HepG2 (cell line): ENCODE results near the gene RBM14. TPM values are rescaled to one million over a fixed set of nuclear protein-coding genes. Genes with fewer than 3 reads are reported as not detected.

Experiments
- AHR ChIP-seq: IDR thresholded peaks from 2 replicates; pipeline ENCODE4 v1.6.1; 2018; ENCODE audit warnings: missing genetic modification reagents, missing compliant biosample characterization
- ATF3 ChIP-seq: sonication (generic); formaldehyde crosslinking; IDR thresholded peaks from 2 replicates; pipeline ENCODE4 v1.4.0; 2020; ENCODE audit warnings: missing genetic modification reagents
- CBX2 ChIP-seq, 2 experiments: fragments of 200-600 bp in 1 of 2; sonication (generic); formaldehyde crosslinking in 1 of 2; IDR thresholded peaks; 2 replicates each; pipeline versions ENCODE4 v1.7.0 to v1.8.1; 2018 to 2022; ENCODE audit warnings: low read depth in 2 of 2, low read length in 1 of 2, mild to moderate bottlenecking in 1 of 2, missing genetic modification reagents in 1 of 2
- ERF ChIP-seq: IDR thresholded peaks from 2 replicates; pipeline ENCODE4 v1.6.1; 2018; ENCODE audit warnings: missing biosample characterization, missing genetic modification reagents
- FIP1L1 ChIP-seq: fragments of 200-400 bp; formaldehyde crosslinking; IDR thresholded peaks from 2 replicates; pipeline ENCODE4 v1.6.1; 2018; ENCODE audit warnings: low read depth, mild to moderate bottlenecking, low read length, moderate library complexity, borderline replicate concordance; ENCODE audit not compliant: insufficient read depth
- HDAC6 ChIP-seq: fragments of 200-600 bp; sonication (generic); IDR thresholded peaks from 2 replicates; pipeline ENCODE4 v1.7.0; 2017; ENCODE audit warnings: mild to moderate bottlenecking, antibody characterized with exemption, low read length, low read depth
- HOXD1 ChIP-seq: sonication (generic); formaldehyde crosslinking; IDR thresholded peaks from 2 replicates; pipeline ENCODE4 v1.5.0; 2020; ENCODE audit warnings: missing genetic modification reagents
- KDM5B ChIP-seq: sonication (generic); formaldehyde crosslinking; IDR thresholded peaks from 2 replicates; pipeline ENCODE4 v1.4.0; 2020; ENCODE audit warnings: missing genetic modification reagents, mild to moderate bottlenecking, borderline replicate concordance
- MEIS2 ChIP-seq: sonication (generic); formaldehyde crosslinking; IDR thresholded peaks from 2 replicates; pipeline ENCODE4 v1.9.0; 2021; ENCODE audit warnings: mild to moderate bottlenecking, missing genetic modification reagents
- MTF2 ChIP-seq: sonication (generic); formaldehyde crosslinking; IDR thresholded peaks from 2 replicates; pipeline ENCODE4 v1.5.0; 2020; ENCODE audit warnings: missing genetic modification reagents, borderline replicate concordance
- PBX2 ChIP-seq: IDR thresholded peaks from 2 replicates; pipeline ENCODE4 v1.6.1; 2016; ENCODE audit warnings: control low read depth
- PRMT3 ChIP-seq: sonication (generic); formaldehyde crosslinking; IDR thresholded peaks from 2 replicates; pipeline ENCODE4 v1.8.1; 2022; ENCODE audit warnings: low read depth, mild to moderate bottlenecking, moderate library complexity, missing genetic modification reagents, borderline replicate concordance
- REL ChIP-seq: sonication (generic); formaldehyde crosslinking; conservative IDR thresholded peaks from 2 replicates; pipeline ENCODE4 v1.8.0; 2022; ENCODE audit warnings: mild to moderate bottlenecking, missing genetic modification reagents, moderate library complexity
- SRSF1 ChIP-seq: fragments of 200-400 bp; formaldehyde crosslinking; optimal IDR thresholded peaks from 2 replicates; pipeline ENCODE3; 2017; ENCODE audit warnings: mild to moderate bottlenecking, low read depth, low read length, moderate library complexity
- TBX2 ChIP-seq: sonication (generic); formaldehyde crosslinking; IDR thresholded peaks from 2 replicates; pipeline ENCODE4 v1.5.0; 2020; ENCODE audit warnings: missing genetic modification reagents, mild to moderate bottlenecking, borderline replicate concordance
- ZBED4 ChIP-seq: sonication (generic); formaldehyde crosslinking; IDR thresholded peaks from 2 replicates; pipeline ENCODE4 v1.4.0; 2020; ENCODE audit warnings: missing genetic modification reagents, borderline replicate concordance
- ZNF451 ChIP-seq: sonication (generic); formaldehyde crosslinking; IDR thresholded peaks from 2 replicates; pipeline ENCODE4 v1.5.0; 2020; ENCODE audit warnings: mild to moderate bottlenecking, missing genetic modification reagents
- ZNF660 ChIP-seq: sonication (generic); formaldehyde crosslinking; IDR thresholded peaks from 2 replicates; pipeline ENCODE4 v1.5.1; 2020; ENCODE audit warnings: mild to moderate bottlenecking, low read depth, missing genetic modification reagents, borderline replicate concordance
- ZNF678 ChIP-seq: sonication (generic); formaldehyde crosslinking; IDR thresholded peaks from 2 replicates; pipeline ENCODE4 v1.4.0; 2020; ENCODE audit warnings: mild to moderate bottlenecking, missing genetic modification reagents
- ZNF720 ChIP-seq: sonication (generic); formaldehyde crosslinking; IDR thresholded peaks from 2 replicates; pipeline ENCODE4 v1.4.0; 2020; ENCODE audit warnings: missing genetic modification reagents
- ZNF766 ChIP-seq: sonication (generic); formaldehyde crosslinking; IDR thresholded peaks from 2 replicates; pipeline ENCODE4 v1.5.0; 2020; ENCODE audit warnings: missing genetic modification reagents, borderline replicate concordance
- ZNF782 ChIP-seq: sonication (generic); formaldehyde crosslinking; IDR thresholded peaks from 2 replicates; pipeline ENCODE4 v1.4.0; 2020; ENCODE audit warnings: missing genetic modification reagents, mild to moderate bottlenecking, borderline replicate concordance
- polyA plus RNA-seq, 8 experiments: library from polyadenylated mRNA; depleted of rRNA in 3 of 8; stranded (reverse) in 7 of 8; unstranded in 1 of 8; fragments of >200 nt; fragmentation: Illumina TruSeq in 4 of 8; extraction: Trizol in 4 of 8; gene quantifications; 2 replicates each; pipeline versions ENCODE4 v1.2.1 to v1.2.3, GENCODE V29; 2011 to 2016; ENCODE audit warnings: low read depth in 4 of 8, missing spikeins in 1 of 8, mixed read lengths in 1 of 8; ENCODE audit not compliant: insufficient read depth in 1 of 8
- total RNA-seq, 5 experiments: library from RNA; depleted of rRNA; stranded (reverse); fragments of >200 nt; fragmentation: Illumina TruSeq; extraction: Trizol; gene quantifications; 2 replicates each; pipeline ENCODE4 v1.2.3, GENCODE V29; 2016; ENCODE audit warnings: low read depth in 1 of 5

Gene RBM14
- total and polyA plus RNA-seq, 2 of the 13 experiments (the other 11 are each of a cell fraction or from before 2014, with no cell fraction given), result 12.7 to 44.1 TPM

DNA sequence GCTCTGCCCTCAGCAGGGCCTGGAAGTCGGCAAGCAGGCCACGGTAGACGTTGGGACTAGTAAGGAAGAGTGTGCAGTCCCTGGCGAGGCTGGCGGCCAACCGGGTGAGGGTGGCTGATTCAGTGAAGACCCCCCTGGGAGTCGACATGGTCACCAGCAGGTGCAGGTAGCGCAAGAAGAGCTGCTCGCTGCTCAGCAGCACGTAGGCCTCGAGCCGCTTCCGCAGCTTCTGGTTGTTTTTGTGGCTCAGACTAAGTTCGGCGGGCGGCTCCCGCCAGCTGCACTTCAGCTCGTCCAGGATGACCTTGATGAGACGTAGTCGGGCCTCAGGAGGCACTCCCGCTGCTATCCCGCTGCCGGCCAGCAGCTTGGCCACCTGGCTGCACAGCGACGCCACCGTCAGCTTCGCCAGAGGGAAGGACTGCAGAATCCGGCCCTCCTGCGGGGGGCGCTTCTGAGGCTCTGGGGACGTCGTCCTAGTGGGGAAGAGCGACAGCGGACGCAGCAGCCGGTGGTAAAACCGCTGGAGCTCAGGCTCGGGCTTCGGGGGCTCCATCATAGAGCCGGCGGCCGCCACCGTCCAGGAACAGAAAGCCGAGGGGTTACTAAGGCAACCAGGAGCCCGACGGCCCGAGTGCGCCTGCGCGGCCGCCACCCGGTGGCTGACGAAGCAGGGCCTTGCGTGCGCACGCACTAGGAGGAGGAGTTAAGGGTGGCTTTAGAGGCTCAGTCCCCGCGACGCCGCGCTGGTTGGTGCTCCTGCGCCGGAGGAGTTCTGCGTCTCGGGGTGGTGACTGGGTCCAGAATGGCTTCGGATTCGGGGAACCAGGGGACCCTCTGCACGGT, 23.8 kb upstream of the RBM14 start, which contains the start of the genes CCDC87 and CCS (continued):
- TF ChIP-seq ZBED4 (CRISPR knock-in tag) (peak; percentile 54; the same call in 1 of the 2 replicates), HDAC6 (no peak), HOXD1 (peak; percentile 45; the same call in 1 of the 2 replicates), REL (CRISPR knock-in tag) (no peak; the same call in 1 of the 2 replicates), TBX2 (CRISPR knock-in tag) (peak; percentile 89), MEIS2 (CRISPR knock-in tag) (peak; percentile 74), AHR (peak; percentile 31; the same call in 1 of the 2 replicates), ZNF660 (CRISPR knock-in tag) (no peak), ZNF782 (peak; percentile 31), ZNF678 (CRISPR knock-in tag) (no peak), ZNF451 (no peak; the same call in 1 of the 2 replicates), ERF (CRISPR knock-in tag) (no peak), PRMT3 (CRISPR knock-in tag) (no peak), SRSF1 (no peak), ZNF720 (CRISPR knock-in tag) (no peak), MTF2 (CRISPR knock-in tag) (no peak), ZNF766 (CRISPR knock-in tag) (peak; percentile 66; the same call in 1 of the 2 replicates), CBX2 (IDR thresholded peaks at IDR 0.05; ENCODE audit: low read depth, low read length) (no peak), CBX2 (CRISPR knock-in tag; IDR thresholded peaks at IDR 0.05; ENCODE audit: low read depth) (no peak), FIP1L1 (no peak), KDM5B (CRISPR knock-in tag) (peak; percentile 60; the same call in 1 of the 2 replicates), ATF3 (CRISPR knock-in tag) (no peak; the same call in 1 of the 2 replicates), PBX2 (CRISPR knock-in tag) (no peak)
